Amniotic epithelial cell (primary cell): ENCODE data around the gene LCP1.

ENCODE experiments used
- DNase-seq: peaks from one replicate; pipeline ENCODE4 v3.0.0-alpha.2; 2010; ENCODE audit warnings: low read depth

The LCP1 gene

DNA sequence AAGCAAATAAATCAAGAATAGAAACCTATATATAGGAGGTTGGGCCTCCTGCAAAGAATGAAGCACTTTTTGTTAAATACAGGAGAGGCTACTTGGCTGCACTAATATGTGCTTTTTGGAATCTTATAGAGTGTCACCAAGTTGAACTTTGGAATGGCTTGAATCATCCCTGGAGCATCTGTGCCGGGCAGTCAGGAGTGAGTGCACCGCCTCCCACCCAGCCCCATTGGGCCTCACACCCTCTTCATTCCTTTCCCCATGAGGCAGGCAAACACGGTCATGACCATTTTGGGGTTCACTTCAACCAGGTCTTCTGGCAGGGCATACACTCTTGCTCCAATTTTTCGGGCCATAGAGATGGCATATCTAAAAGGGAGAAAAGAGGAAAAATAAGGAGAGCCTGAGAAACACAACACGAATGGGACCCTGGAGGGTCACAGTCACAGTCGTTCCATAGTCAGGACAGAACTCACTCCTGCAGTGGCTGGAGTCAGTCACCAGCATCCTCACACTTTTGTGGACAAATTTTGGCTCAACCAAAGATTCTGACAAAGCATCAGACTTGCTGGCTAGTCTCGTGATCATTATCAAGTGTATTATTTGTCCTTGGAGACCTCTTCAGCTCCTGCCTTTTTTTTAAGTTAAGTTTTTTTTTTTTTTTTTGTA lies 54.5 kb downstream of the LCP1 start:
- DNase-seq, result no peak

- DNase-seq, result peak; percentile 62
These were observed 55.2 kb downstream of the LCP1 start for GRCh38 chr13:46126552-46127357.

DNA sequence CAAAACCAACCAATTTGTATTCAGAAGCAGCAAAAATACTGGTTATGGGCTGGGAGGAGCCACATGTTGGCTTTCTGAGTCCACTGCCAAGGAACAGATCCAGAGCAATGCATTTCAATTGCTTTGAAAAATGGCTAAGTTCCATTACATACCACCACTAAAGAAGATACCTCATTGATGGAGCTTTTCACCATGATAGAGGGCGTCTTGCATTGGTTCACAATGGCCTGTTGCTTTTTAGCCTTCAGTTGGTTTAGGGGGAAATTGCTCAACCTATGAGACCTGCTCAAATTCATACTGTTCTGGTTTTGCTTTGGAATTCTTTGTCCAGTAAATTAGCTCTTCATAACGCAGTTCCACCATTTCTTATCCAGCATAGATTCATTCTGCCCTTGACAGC lies 55.9 kb downstream of the LCP1 start:
- no peak for DNase-seq

GRCh38 chr13:46124967-46125933 lies 56.7 kb downstream of the LCP1 start:
- no peak for DNase-seq

GRCh38 chr13:46124531-46124966 lies 57.4 kb downstream of the LCP1 start:
- DNase-seq, result no peak

- no peak for DNase-seq
These were observed 59.7 kb downstream of the LCP1 start for GRCh38 chr13:46122304-46122703.

- no peak for DNase-seq
These were observed 60.3 kb downstream of the LCP1 start for GRCh38 chr13:46121597-46122163.

- no peak for DNase-seq
These were observed 60.9 kb downstream of the LCP1 start for GRCh38 chr13:46121033-46121432.

DNA sequence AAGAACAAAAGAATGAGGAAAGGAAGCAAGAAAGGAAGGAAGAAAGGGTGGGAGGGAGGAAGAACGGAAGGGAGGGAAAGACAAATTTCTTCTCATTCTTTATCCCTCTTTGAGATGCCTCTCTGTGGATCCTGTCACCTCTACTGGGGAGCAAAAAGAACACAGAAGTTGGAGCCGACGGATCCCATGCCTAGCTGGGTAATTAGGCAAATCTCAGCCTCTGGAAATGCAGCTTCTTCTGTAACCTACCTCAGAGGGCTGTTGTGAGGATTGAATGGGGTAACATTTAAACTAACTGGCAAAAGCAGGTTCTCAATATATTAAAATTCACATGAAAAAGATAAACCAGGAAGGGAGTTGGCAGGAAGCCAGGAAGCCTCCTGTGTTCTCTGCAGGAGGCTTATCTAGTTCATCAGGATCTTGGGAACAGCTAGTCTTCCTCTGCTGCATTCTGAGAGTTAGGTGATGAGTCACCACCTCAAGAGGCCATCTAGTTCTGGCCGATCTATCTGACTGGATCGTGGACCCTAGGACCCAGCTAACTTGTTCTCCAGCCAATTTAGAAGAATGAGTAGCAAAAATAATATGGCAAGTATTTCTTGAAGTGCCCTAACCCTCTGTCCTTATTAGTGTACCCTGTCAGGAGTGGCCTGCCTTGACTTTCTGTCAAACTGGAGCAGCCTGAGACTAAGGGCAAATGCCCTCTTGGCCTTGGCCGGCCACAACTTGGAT lies 61.9 kb downstream of the LCP1 start:
- DNase-seq, result peak; percentile 90

DNA sequence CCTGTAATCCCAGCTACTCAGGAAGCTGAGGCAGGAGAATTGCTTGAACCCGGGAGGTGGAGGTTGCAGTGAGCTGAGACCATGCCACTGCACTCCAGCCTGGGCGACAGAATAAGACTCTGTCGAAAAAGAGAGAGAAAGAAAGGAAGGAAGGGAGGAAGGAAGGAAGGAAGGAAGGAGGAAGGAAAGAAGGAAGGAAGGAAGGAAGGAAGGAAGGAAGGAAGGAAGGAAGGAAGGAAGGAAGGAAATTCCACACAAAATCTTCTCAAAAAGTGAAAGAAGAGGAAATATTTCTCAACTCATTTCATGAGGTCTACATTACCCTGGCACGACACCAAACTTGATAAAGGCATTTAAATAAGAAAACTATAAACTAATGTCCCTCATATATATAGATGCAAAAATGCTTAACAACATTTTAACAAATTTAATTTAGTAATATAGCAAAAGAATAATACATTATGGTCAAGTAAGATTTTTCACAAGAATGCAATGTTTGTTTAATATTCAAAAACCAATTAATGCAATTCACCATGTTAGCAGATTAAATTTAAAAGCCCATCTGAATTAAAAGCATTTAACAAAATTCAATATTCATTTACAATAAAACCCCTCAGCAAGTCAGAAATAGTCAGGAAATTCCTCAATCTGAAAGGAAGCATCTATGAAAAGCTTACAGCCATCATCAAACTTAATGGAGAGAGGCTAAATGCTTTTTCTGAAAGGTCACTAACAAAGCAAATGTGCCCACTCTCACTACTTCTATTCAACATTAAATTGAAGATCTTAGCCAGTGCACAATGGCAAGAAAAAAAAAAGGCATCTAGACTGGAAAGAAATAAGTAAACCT lies 65.1 kb downstream of the LCP1 start:
- no peak for DNase-seq

- DNase-seq, result no peak
These were observed 67.4 kb downstream of the LCP1 start for GRCh38 chr13:46114613-46115012.

DNA sequence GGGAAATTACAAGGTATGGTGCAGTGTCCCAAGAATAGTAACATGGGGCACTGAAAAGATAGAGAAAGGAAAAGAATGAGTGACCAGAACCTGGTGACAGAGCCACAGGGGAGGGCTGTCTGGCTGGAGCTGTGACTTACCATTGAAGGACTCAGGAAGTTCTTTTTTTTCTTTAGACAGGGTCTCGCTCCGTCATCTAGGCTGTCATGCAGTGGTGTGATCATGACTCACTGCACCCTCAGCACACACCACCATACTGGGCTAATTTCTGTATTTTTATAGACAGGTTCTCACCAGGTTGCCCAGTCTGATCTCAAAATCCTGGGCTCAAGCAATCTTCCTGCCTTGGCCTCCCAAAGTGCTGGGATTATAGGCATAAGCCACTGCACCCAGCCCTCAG lies 68.4 kb downstream of the LCP1 start:
- DNase-seq, result peak; percentile 20

GRCh38 chr13:46111151-46111550 lies 70.8 kb downstream of the LCP1 start:
- DNase-seq, result no peak

- DNase-seq, result no peak
These were observed 72.5 kb downstream of the LCP1 start for GRCh38 chr13:46109451-46109850.

DNA sequence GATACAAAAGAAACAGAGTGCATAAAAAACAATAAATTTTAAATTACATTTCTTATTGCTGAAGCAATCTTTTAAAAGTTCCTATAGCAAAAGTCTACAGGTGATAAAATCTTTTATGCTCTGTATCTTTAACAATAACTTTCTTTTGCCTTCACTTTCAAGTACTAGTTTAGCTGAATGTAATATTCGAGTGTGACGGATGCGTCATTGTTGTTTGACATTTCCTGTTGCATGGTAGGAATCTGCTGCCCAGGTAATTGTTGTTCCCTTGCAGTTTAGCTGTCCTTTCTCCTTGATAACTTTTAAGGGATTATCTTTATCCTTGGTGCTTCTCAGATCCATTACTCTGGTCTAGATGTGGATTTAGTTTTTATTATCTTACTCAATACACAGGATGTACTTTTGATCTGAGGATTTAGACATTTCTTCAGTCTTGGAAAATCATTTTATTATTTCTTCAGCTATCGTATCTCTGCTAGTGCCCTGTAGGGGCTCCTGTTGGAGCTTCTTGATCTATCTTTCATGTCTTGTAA lies 75.1 kb downstream of the LCP1 start:
- DNase-seq, result no peak

DNA sequence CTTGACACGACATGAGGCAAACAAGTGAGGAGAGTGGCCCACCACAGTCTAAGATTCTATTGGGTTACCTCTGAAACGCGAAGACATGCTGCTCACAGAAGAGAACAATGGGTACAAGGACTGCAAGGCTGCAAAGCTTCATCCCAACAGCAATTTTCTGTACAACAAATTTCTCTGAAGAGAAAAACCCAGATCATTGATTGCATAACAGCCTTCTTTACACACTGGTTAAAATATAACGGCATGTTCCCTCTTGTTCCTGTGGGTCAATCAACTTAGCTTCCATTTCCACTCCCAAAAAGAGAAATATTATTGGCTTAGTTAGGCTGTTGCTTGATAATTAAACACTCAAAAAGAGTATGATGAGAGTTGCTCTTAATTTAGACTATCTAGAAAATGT lies 77.1 kb downstream of the LCP1 start, which contains the start of gene CPB2:
TSS of gene CPB2 (minus strand) at position 166 of the 400 bp plus-strand sequence. CDS start at position 142, 24 bp downstream.
- DNase-seq, result no peak

DNA sequence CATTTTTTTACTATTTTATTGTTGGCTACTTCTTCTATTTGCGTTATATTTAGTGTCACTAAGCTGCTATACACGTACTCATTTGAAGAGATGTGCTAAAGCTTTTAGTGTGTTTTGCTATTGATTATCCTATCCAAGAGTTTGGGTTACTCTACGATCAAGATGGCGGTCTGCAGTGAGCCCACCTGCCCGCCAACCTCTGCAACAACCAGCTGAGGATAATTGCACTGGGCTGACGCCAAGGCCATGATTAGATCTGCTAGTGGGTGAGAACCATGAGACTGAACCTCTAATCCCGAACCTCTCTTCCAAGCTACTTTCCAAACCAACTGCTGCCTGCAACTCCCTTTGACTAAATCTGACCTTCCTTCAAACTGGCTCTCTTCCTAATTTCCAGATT lies 78.9 kb downstream of the LCP1 start:
- no peak for DNase-seq

DNA sequence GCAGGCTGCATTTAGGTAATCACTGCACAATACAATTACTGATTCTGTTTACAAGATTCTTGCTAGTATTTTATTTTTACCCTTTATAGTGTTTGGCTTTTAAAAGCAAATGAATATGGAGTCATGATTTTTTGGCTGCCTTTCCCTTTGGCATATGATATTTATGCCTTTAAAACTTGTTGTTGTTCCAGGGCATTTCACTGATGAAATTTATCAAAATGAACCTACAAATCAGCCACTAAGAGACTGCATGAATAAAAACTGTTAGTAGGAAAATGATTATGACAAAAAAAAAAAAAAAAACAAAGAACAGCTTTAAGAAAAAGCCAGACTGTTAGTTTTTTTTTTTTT lies 79.7 kb downstream of the LCP1 start:
- no peak for DNase-seq

- no peak for DNase-seq
These were observed 80.3 kb downstream of the LCP1 start for GRCh38 chr13:46101484-46102254.
